ENCODE measurements around the gene HINT2. TPM values are rescaled to one million over a fixed set of nuclear protein-coding genes. Genes with fewer than 3 reads are reported as not detected.

Gene HINT2
- total and polyA plus RNA-seq, 11 donors = 48.7 to 139 (median 57.4) TPM

DNA sequence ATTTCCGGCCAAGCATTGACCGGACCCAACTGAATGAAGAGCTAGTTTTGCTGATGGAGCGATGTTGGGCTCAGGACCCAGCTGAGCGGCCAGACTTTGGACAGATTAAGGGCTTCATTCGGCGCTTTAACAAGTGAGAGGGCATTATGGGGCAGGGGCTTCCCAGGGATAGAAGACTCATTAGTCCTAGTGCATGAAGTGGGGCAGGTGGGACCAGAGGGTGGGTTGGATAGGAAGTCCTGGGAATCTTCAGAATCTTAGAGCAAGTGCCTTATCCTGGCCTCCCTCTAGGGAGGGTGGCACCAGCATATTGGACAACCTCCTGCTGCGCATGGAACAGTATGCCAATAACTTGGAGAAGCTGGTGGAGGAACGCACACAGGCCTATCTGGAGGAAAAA is 8.7 kb downstream of the HINT2 start:
- no peak for ATAC-seq

DNA sequence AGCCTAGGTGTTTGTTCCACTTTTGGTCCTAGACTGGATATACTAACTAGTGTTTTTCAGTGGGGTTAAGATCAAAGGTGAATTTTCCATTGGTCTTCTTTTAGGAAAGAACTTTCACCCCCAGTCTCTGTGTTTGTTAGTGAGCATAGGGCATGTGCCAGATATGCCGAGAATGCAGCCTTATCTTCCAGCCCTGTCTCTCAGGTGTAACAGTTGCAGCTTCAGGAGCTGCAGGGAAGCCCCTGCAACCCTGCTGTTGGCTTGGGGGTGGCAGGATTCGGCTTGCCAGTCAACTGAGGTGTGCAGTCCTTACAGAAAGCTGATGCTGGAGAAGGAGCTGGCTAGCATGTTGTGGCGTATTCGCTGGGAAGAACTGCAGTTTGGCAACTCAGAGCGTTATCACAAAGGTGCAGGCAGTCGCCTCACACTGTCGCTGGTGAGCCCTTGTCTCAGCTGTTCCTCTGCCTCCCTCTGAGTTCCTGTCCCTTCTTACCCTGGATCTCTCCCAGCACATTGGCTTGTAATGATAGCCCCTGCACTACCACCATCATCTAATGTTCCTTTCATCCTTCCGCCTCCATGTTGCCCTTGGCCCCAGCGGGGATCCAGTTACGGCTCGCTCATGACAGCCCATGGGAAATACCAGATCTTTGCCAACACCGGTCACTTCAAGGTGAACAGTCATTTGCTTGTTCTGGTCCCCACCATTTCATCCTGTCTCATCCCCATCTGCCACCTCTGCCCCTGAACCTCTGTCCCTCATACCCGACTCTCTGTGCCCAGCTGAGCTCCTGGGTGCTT is 13.3 kb downstream of the HINT2 start:
- peaks cover 0 to 6% (median 0%) of the 10 kb centered on the region in 12 donors for H3K4me1 ChIP-seq
- no peak for ATAC-seq
- no peak overlapping the region for H3K27ac ChIP-seq
- no peaks in the 10 kb centered on the region for H3K27me3 ChIP-seq
- 87 to 91% (median 91%) methylated on average over 13 of the region's 13 CpGs for WGBS, 4 donors
- DNase-seq = no peak
- no peaks in the 10 kb centered on the region for H3K9me3 ChIP-seq
- no peak for TF ChIP-seq POLR2A (IDR thresholded peaks at IDR 0.05)
- TF ChIP-seq, protein P1, sequence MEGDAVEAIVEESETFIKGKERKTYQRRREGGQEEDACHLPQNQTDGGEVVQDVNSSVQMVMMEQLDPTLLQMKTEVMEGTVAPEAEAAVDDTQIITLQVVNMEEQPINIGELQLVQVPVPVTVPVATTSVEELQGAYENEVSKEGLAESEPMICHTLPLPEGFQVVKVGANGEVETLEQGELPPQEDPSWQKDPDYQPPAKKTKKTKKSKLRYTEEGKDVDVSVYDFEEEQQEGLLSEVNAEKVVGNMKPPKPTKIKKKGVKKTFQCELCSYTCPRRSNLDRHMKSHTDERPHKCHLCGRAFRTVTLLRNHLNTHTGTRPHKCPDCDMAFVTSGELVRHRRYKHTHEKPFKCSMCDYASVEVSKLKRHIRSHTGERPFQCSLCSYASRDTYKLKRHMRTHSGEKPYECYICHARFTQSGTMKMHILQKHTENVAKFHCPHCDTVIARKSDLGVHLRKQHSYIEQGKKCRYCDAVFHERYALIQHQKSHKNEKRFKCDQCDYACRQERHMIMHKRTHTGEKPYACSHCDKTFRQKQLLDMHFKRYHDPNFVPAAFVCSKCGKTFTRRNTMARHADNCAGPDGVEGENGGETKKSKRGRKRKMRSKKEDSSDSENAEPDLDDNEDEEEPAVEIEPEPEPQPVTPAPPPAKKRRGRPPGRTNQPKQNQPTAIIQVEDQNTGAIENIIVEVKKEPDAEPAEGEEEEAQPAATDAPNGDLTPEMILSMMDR (IDR thresholded peaks at IDR 0.05) = no peak
- H3K4me3 ChIP-seq = no peak overlapping the region
- intact Hi-C loops (cut with DNase I) = loop anchor here in 1 of 10 donors (5.0 kb wide), 1 partner anchor 41 kb away; no protein-coding TSS in a partner anchor
- H3K36me3 ChIP-seq = peaks cover 0 to 66% (median 47%) of the 10 kb centered on the region in 9 donors

More for the DNA sequence above, 8.7 kb downstream of the HINT2 start:
- peaks cover 0 to 3% (median 1%) of the 10 kb centered on the region in 12 donors for H3K4me1 ChIP-seq
- no peaks in the 10 kb centered on the region for H3K27me3 ChIP-seq
- no peak overlapping the region for H3K4me3 ChIP-seq
- intact Hi-C loops (cut with DNase I) = no loop called here
- no peaks in the 10 kb centered on the region for H3K9me3 ChIP-seq
- no peak overlapping the region for H3K27ac ChIP-seq
- peaks cover 0 to 82% (median 57%) of the 10 kb centered on the region in 9 donors for H3K36me3 ChIP-seq
- WGBS, 4 donors = 96 to 100% (median 97%) methylated on average over 8 of the region's 8 CpGs
- TF ChIP-seq, protein P1 (IDR thresholded peaks at IDR 0.05) = no peak
- no peak for TF ChIP-seq POLR2A (IDR thresholded peaks at IDR 0.05)
- DNase-seq = no peak

DNA sequence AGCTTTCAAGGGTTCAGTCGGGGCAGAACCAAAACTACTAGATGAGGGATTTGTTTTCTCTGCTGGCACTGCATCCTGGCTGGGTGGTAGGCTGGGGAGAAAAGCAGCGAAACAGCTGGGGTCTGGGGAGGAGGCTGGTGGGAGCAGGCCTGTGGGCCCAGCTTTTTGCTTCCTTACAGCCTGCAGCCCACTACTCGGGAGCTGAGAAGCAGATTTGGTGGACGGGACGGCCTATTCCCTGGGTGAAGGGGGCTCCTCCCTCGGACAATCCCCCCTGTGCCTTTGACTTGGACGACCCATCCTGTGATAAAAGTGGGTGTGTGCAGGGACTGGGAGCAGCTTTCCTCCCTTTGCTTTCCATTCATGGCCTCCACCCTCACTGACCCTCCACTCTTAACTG is 14.3 kb downstream of the HINT2 start:
- TF ChIP-seq, protein P1 (IDR thresholded peaks at IDR 0.05) = no peak
- TF ChIP-seq POLR2A (IDR thresholded peaks at IDR 0.05) = no peak
- Histone ChIP-seq H3K4me3 (no peak overlapping the region), H3K27ac (no peak overlapping the region), H3K27me3 (no peaks in the 10 kb centered on the region), H3K36me3 (peaks cover 0 to 56% (median 37%) of the 10 kb centered on the region in 9 donors), H3K4me1 (peaks cover 0 to 6% (median 0%) of the 10 kb centered on the region in 12 donors), H3K9me3 (no peaks in the 10 kb centered on the region)
- DNase-seq (no peak), ATAC-seq (no peak)
- 77 to 90% (median 86%) methylated on average over 7 of the region's 7 CpGs for WGBS, 4 donors
- intact Hi-C loops (cut with DNase I) = loop anchor here in 1 of 10 donors (5.0 kb wide), 1 partner anchor 42 kb away; no protein-coding TSS in a partner anchor

DNA sequence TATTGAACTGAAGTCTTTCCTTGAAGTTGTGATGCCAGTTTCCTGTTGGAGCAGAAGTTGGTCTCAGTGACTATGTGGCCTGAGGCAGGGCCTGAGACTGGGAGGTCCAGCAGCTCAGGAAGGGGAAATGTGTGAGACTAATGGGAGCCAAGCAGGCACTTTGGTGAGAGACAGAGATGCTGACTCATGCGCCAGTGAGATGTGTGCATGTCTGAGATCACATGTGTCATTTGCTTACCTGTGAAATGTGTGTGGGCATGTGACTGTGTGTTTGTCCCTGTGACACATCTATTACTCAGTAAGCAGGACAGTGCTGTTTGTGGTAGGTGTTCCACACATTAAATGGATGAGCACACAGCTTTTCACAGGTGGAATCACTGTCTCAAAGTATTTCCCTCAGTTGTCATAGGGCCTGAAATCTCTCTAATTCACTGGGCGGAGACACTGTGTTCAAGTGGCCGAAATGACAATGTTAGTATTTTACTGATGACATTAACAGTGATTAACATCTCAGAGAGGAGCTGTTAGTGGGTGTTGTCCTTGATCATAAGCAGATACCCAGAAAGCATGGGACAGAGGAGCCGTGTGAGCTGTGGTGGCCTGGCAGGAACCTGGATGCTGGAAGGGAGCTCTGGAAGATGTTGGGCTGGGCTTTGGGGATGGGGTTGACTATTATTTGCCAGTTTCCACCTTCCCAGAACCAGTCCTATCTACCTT is 16.0 kb downstream of the HINT2 start:
- Histone ChIP-seq H3K36me3 (peaks cover 0 to 43% (median 34%) of the 10 kb centered on the region in 9 donors), H3K27ac (no peak overlapping the region), H3K4me1 (peaks cover 0 to 15% (median 5%) of the 10 kb centered on the region in 12 donors), H3K9me3 (no peaks in the 10 kb centered on the region), H3K4me3 (no peak overlapping the region), H3K27me3 (no peaks in the 10 kb centered on the region)
- no peak for DNase-seq
- WGBS, 4 donors = 90 to 95% (median 91%) methylated on average over 4 of the region's 4 CpGs
- TF ChIP-seq, protein P1 (IDR thresholded peaks at IDR 0.05) = no peak
- TF ChIP-seq POLR2A (IDR thresholded peaks at IDR 0.05) = no peak
- intact Hi-C loops (cut with DNase I) = loop anchor here in 2 of 10 donors (10.0 kb wide), 1 partner anchor 226 kb away; no protein-coding TSS in a partner anchor
- ATAC-seq = no peak

Measured in heart left ventricle (tissue), 16 donors.